ENCODE measurements around the gene CFAP65. TPM values are rescaled to one million over a fixed set of nuclear protein-coding genes. Genes with fewer than 3 reads are reported as not detected.

CFAP65 gene
- total RNA-seq, 1 experiment from 2014 or later, result 0.33 TPM

DNA sequence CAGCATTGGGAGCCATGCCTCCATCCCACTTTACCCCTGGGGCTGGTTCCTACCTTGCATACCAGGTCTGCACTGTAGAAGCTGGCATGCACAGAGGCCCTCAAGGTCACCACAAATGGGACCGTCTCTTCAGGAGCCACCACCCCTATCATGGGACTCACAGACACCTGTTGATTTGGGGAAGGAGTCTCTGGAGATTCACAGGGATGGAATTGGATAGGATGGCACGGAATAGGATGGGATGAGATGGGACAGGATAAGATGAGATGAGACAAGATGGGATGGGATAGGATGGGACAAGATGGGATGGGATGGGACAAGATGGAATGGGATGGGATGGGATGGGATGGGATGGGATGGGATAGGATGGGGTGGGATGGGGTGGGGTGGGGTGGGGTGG lies 32.0 kb downstream of the CFAP65 start:
- no peak overlapping the region for H3K27ac ChIP-seq (ENCODE audit: low read length)
- TF ChIP-seq, protein P1, sequence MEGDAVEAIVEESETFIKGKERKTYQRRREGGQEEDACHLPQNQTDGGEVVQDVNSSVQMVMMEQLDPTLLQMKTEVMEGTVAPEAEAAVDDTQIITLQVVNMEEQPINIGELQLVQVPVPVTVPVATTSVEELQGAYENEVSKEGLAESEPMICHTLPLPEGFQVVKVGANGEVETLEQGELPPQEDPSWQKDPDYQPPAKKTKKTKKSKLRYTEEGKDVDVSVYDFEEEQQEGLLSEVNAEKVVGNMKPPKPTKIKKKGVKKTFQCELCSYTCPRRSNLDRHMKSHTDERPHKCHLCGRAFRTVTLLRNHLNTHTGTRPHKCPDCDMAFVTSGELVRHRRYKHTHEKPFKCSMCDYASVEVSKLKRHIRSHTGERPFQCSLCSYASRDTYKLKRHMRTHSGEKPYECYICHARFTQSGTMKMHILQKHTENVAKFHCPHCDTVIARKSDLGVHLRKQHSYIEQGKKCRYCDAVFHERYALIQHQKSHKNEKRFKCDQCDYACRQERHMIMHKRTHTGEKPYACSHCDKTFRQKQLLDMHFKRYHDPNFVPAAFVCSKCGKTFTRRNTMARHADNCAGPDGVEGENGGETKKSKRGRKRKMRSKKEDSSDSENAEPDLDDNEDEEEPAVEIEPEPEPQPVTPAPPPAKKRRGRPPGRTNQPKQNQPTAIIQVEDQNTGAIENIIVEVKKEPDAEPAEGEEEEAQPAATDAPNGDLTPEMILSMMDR (IDR thresholded peaks at IDR 0.05), result no peak
- in situ Hi-C loops (cut with HindIII; ENCODE audit: low pct_unique_long_range_greater_than_20kb, low sequenced_read_pairs) (no loop called here), intact Hi-C loops (cut with micrococcal nuclease; ENCODE audit: unreplicated experiment) (no loop called here)
- H3K9me3 ChIP-seq (ENCODE audit: control insufficient read depth, insufficient read depth, low read depth, low read length), result no peaks in the 10 kb centered on the region
- H3K27me3 ChIP-seq (ENCODE audit: control insufficient read depth, insufficient read depth, low read length), result no peaks in the 10 kb centered on the region
- H3K36me3 ChIP-seq (ENCODE audit: control insufficient read depth, insufficient read depth, low read length), result no peaks in the 10 kb centered on the region
- CTCF ChIA-PET, result interaction anchor here (0.7 to 2.0 kb wide), 2 partner anchors 20 to 155 kb away, joined by 3 to 12 read pairs; no protein-coding TSS in a partner anchor
- BruUV-seq (replicated peaks), result no TSS peak
- H3K4me3 ChIP-seq (ENCODE audit: low read depth in 2 of 2, low read length in 2 of 2), result no peak overlapping the region
- no peaks in the 10 kb centered on the region for H3K4me1 ChIP-seq (ENCODE audit: control insufficient read depth, insufficient read depth, low read length)
- POLR2A ChIA-PET, result no interaction called here
- DNase-seq (ENCODE audit: low read depth, low spot score), result no peak
- ATAC-seq, result no peak

DNA sequence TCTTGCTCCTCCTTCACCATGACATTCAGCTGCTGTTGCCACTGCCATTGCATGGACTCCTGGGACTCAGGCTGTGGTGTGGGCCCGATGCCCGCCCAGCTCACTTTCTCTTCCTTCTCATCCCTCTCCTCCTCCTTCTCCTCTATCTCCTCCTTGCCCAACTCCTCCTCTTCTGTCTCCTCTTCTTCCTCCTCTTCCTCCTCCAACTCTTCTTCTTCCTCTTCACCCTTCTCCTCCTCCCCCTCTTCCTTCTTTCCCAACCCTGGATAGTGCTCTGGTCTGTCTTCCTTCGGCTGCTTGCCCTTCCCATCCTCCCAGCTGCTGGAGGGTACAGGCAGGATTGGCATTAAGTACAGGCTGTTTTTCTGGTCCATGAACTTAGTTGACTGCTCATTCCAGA lies 37.3 kb downstream of the CFAP65 start:
- ATAC-seq (no peak), DNase-seq (ENCODE audit: low read depth, low spot score) (no peak)
- ChIA-PET POLR2A (no interaction called here), CTCF (interaction anchor here (0.6 to 1.5 kb wide), 4 partner anchors 22 to 127 kb away, joined by 3 to 6 read pairs (median 4); no protein-coding TSS in a partner anchor)
- Histone ChIP-seq H3K4me3 (ENCODE audit: low read depth in 2 of 2, low read length in 2 of 2) (no peak overlapping the region), H3K27ac (ENCODE audit: low read length) (no peak overlapping the region), H3K9me3 (ENCODE audit: control insufficient read depth, insufficient read depth, low read depth, low read length) (no peaks in the 10 kb centered on the region), H3K27me3 (ENCODE audit: control insufficient read depth, insufficient read depth, low read length) (peaks cover 4% of the 10 kb centered on the region; the same call in 1 of the 2 replicates), H3K36me3 (ENCODE audit: control insufficient read depth, insufficient read depth, low read length) (no peaks in the 10 kb centered on the region), H3K4me1 (ENCODE audit: control insufficient read depth, insufficient read depth, low read length) (no peaks in the 10 kb centered on the region; the same call in 1 of the 2 replicates)
- TF ChIP-seq SIN3A (IDR thresholded peaks at IDR 0.05; ENCODE audit: borderline replicate concordance, insufficient read depth, low read depth, low read length), result no peak
- TF ChIP-seq, protein P1 (IDR thresholded peaks at IDR 0.05), result no peak
- TF ChIP-seq, protein P2, sequence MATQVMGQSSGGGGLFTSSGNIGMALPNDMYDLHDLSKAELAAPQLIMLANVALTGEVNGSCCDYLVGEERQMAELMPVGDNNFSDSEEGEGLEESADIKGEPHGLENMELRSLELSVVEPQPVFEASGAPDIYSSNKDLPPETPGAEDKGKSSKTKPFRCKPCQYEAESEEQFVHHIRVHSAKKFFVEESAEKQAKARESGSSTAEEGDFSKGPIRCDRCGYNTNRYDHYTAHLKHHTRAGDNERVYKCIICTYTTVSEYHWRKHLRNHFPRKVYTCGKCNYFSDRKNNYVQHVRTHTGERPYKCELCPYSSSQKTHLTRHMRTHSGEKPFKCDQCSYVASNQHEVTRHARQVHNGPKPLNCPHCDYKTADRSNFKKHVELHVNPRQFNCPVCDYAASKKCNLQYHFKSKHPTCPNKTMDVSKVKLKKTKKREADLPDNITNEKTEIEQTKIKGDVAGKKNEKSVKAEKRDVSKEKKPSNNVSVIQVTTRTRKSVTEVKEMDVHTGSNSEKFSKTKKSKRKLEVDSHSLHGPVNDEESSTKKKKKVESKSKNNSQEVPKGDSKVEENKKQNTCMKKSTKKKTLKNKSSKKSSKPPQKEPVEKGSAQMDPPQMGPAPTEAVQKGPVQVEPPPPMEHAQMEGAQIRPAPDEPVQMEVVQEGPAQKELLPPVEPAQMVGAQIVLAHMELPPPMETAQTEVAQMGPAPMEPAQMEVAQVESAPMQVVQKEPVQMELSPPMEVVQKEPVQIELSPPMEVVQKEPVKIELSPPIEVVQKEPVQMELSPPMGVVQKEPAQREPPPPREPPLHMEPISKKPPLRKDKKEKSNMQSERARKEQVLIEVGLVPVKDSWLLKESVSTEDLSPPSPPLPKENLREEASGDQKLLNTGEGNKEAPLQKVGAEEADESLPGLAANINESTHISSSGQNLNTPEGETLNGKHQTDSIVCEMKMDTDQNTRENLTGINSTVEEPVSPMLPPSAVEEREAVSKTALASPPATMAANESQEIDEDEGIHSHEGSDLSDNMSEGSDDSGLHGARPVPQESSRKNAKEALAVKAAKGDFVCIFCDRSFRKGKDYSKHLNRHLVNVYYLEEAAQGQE (IDR thresholded peaks at IDR 0.05; ENCODE audit: insufficient read depth in 1 of 2, low read depth in 2 of 2, low read length in 1 of 2), result no peak
- no peak for TF ChIP-seq TCF7L2 (IDR thresholded peaks at IDR 0.05; ENCODE audit: low read depth, low read length)
- TF ChIP-seq POLR2AphosphoS5 (IDR thresholded peaks at IDR 0.05; ENCODE audit: low read depth, low read length), result no peak
- BruUV-seq (replicated peaks), result no TSS peak
- in situ Hi-C loops (cut with HindIII; ENCODE audit: low pct_unique_long_range_greater_than_20kb, low sequenced_read_pairs), result no loop called here
- intact Hi-C loops (cut with micrococcal nuclease; ENCODE audit: unreplicated experiment), result no loop called here

Data from Panc1 (cell line).